CD4-positive, alpha-beta T cell treated with Interleukin-6 at 100 ng/mL for 8 hours (primary cell): ENCODE results near the gene CLIC1.
A peak's percentile ranks its signal among the peaks of the same experiment; 100 is the strongest.

Experiments
- DNase-seq: peaks from one replicate; pipeline ENCODE4 v3.0.0-alpha.2; 2020; ENCODE audit warnings: mixed read lengths, low spot score

CLIC1 gene

DNA sequence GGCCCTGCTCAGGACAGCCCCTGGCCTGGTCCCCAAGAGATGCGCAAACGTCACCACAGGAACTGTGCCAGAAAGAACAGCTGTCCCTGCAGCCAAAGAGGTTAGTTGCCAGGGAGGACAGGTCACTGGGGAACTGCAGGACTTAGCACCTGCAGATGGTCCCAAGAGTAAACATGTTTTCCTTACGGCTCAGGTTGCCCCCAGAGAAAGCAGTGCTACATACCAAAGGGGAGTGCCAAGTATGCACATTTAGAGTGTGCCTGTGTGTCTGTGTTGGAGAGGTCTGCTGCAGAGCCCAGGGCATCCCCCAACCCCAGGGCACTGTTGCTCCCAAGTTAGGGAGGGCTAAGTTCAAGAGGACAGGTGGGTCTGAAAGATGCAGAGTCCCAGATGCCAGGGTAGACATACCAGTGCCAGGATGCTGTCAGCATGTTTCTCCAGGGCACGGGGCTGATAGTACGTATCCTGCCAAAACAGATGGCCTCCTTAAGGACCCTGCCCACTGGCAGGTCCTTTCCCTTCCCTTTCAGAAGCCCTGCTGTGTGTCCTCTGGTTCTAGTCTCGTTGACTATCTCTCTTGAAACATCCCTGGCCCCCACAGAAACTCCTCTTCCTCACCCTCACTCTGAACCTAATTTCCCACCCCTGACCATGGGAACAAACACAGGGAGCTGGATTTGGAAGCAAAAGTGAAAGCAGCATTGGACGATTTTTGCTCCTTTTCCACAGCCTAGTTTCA lies 34.5 kb downstream of the CLIC1 start:
- DNase-seq, result no peak

- DNase-seq, result no peak
These were observed 35.5 kb downstream of the CLIC1 start for GRCh38 chr6:31700740-31701401.

DNA sequence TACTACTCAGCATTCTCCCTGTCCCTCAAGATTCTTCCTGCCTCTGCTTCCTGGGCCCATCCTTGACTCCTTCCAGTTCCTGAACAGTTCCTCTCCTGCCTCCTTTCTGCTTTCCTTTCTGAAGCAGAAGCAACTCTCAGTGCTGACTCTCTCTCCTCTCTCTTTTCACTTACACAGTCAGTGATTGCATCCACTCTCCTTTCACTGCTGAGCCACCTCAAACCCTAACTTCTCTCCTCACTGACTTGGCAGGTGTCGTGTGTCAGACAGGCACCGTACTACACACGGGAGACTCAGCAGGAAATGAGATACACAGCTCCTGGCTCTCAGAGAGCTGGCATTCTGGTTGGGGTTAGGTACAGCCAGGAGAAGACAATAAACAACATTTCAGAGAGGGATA lies 38.8 kb downstream of the CLIC1 start:
- DNase-seq, result no peak

GRCh38 chr6:31693535-31693934 lies 42.8 kb downstream of the CLIC1 start:
- no peak for DNase-seq

- DNase-seq, result no peak
These were observed 43.4 kb downstream of the CLIC1 start for GRCh38 chr6:31692886-31693285.

DNA sequence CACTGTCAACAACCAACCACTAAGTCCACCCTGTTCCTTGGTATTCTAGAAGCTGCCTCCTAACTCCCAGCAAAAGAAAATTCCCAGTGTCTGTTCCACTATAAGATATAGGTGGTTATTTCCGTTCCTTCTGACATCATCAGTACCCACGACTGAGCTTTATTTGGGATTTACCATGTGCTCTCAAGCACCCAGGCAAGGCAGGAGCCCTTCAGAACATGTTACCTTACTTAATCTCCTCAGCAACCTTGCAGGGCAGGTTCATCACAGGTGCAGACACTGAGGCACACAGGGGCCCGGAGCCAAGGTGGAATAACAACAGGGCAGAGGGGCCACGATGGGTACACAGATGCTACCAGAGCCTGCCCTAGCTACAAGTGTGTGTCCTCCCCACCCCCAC lies 44.0 kb downstream of the CLIC1 start:
- no peak for DNase-seq

- DNase-seq, result no peak
These were observed 44.7 kb downstream of the CLIC1 start for GRCh38 chr6:31691564-31692108.

- DNase-seq, result no peak
These were observed 45.3 kb downstream of the CLIC1 start for GRCh38 chr6:31691078-31691463.

GRCh38 chr6:31690231-31691077 lies 45.9 kb downstream of the CLIC1 start:
- DNase-seq, result no peak

- DNase-seq, result no peak
These were observed 46.9 kb downstream of the CLIC1 start for GRCh38 chr6:31689249-31690110.

GRCh38 chr6:31687860-31688693 lies 48.3 kb downstream of the CLIC1 start:
- no peak for DNase-seq

DNA sequence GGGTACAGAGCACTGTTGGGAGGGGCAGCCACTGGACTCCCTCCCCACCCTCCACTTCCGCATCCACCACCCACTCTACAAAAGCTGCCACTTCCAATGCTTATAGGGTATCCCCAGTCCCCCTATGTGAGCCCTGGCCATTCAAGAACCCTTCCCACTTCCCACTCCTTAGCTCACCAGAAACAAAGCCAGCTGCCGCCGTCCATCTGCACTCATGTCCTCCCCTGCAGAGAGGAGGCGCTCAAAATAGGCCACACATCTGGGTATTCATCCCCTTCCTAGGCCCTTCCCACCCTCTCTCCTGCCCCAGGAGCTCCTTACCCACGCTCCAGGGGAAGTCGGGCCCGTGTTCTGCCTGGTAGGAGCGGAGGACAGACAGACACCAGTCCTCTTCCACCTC lies 49.0 kb downstream of the CLIC1 start:
- no peak for DNase-seq

DNA sequence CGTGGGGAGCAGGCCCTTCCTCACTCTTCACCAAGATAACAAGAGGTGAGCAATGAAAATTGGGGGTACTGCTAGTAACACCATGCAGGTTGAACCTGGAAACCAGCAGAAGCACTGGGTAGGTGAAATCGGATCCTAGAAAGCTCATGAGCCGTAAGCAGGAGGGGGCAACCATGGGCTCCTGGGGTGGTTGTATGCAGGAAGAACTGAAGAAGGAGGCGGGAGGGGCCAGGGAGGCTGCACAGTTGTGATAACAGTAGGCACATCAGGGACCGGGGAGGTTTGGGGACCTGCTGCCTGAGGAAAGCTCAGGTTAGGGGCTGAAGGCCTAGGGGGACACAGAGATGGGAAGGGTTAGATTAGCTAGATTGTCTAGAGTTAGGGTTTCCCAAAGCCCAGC lies 49.8 kb downstream of the CLIC1 start:
- no peak for DNase-seq

DNA sequence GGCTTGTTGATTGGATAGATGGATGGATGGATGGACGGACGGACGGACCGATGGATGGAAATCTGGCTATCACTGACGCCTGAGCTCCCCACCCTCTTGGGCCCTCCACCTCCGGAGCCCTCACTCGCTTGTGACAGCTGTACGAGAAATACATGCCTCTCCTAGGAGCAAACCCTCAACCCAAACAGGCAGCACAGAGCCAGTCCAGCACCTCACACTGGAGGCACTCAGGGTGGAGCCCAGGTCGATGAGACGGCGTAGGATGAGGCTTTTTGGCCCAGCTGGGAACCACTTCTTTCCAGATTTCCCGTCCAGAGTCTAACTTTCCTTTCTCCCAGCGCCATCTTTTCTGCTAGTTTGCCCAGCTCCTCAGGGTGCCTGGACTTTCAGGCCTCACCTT lies 52.7 kb downstream of the CLIC1 start:
- no peak for DNase-seq

DNA sequence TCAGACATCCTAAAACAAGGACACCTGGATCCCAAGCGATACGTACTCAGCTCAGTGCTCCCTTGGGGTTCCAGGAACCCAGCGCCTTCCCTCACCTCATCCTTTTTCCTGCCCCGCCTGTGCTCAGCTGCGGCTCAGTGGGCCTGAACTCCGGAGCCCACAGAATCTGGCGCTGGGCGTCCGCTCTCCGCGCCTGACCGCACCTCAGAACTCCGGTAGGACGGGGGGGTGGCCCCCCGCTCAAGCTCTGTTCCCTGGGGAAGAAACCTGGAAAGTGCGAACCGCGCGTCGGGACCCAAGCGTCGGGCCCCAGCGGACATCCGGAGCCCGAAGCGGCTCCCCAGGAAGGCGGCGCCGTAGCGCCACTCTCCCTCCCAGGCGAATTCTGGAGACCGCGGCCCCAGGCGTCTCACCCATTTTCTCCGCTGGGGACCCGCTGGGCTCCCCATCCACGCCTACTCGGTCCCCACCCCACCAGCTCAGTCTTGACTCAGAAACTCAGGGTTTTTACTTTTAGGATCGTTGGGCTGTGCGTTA lies 55.1 kb downstream of the CLIC1 start:
- DNase-seq, result peak; percentile 22
